IMR-90 (cell line): Measurements from ENCODE around the gene TEPSIN.

Source experiments
- BHLHE40 ChIP-seq: fragments of 150-350 bp; IDR thresholded peaks from 2 replicates; pipeline ENCODE4 v1.6.1; 2016; ENCODE audit warnings: mild to moderate bottlenecking, low read depth, low read length
- CEBPB ChIP-seq: IDR thresholded peaks from 2 replicates; pipeline ENCODE4 v1.6.1; 2012; ENCODE audit warnings: low read depth, low read length, improper control_type of control experiment
- CHD1 ChIP-seq: IDR thresholded peaks from 2 replicates; pipeline ENCODE4 v1.6.1; 2012; ENCODE audit warnings: low read depth, low read length, improper control_type of control experiment
- FOS ChIP-seq: fragments of 150-350 bp; IDR thresholded peaks from 2 replicates; pipeline ENCODE4 v1.6.1; 2016; ENCODE audit warnings: low read depth, low read length
- MAFK ChIP-seq: IDR thresholded peaks from 2 replicates; pipeline ENCODE4 v1.6.1; 2012; ENCODE audit warnings: low read depth, low read length, improper control_type of control experiment
- MXI1 ChIP-seq: IDR thresholded peaks from 2 replicates; pipeline ENCODE4 v1.6.1; 2012; ENCODE audit warnings: low read depth, mild to moderate bottlenecking, low read length, moderate library complexity, borderline replicate concordance
- NFE2L2 ChIP-seq: fragments of 150-350 bp; IDR thresholded peaks from 2 replicates; pipeline ENCODE4 v1.6.1; 2016; ENCODE audit warnings: low read depth, mild to moderate bottlenecking, low read length
- POLR2A ChIP-seq: IDR thresholded peaks from 2 replicates; pipeline ENCODE4 v1.6.1; 2012; ENCODE audit warnings: mild to moderate bottlenecking, low read depth, low read length
- RAD21 ChIP-seq: IDR thresholded peaks from 2 replicates; pipeline ENCODE4 v1.6.1; 2012; ENCODE audit warnings: low read length, improper control_type of control experiment
- RFX5 ChIP-seq: IDR thresholded peaks from 2 replicates; pipeline ENCODE4 v1.8.0; 2012; ENCODE audit warnings: low read depth, mild to moderate bottlenecking, low read length, moderate library complexity
- SMC3 ChIP-seq: fragments of 150-350 bp; IDR thresholded peaks from 2 replicates; pipeline ENCODE4 v1.6.1; 2016; ENCODE audit warnings: low read depth, mild to moderate bottlenecking, antibody characterized with exemption, low read length, moderate library complexity
- TF ChIP-seq, protein P1 (sequence below): conservative IDR thresholded peaks from 2 replicates; pipeline ENCODE4 v1.5.1; 2012; ENCODE audit warnings: mild to moderate bottlenecking, low read depth, low read length, improper control_type of control experiment
- TF ChIP-seq, protein P2 (sequence below): fragments of 150-350 bp; IDR thresholded peaks from 2 replicates; pipeline ENCODE4 v1.6.1; 2017; ENCODE audit warnings: mild to moderate bottlenecking, antibody characterized with exemption, low read length, low read depth
- TF ChIP-seq, protein P3 (sequence below): fragments of 150-350 bp; IDR thresholded peaks from 2 replicates; pipeline ENCODE4 v1.6.1; 2016; ENCODE audit warnings: low read depth, mild to moderate bottlenecking, low read length, moderate library complexity, borderline replicate concordance

GRCh38 chr17:81208651-81209050 is 30.2 kb downstream of the TEPSIN start:
- TF ChIP-seq FOS (no peak), POLR2A (no peak), RAD21 (no peak), BHLHE40 (no peak), MAFK (no peak), NFE2L2 (no peak), CEBPB (no peak), MXI1 (no peak), CHD1 (no peak), RFX5 (no peak), SMC3 (no peak)
- TF ChIP-seq, protein P1, sequence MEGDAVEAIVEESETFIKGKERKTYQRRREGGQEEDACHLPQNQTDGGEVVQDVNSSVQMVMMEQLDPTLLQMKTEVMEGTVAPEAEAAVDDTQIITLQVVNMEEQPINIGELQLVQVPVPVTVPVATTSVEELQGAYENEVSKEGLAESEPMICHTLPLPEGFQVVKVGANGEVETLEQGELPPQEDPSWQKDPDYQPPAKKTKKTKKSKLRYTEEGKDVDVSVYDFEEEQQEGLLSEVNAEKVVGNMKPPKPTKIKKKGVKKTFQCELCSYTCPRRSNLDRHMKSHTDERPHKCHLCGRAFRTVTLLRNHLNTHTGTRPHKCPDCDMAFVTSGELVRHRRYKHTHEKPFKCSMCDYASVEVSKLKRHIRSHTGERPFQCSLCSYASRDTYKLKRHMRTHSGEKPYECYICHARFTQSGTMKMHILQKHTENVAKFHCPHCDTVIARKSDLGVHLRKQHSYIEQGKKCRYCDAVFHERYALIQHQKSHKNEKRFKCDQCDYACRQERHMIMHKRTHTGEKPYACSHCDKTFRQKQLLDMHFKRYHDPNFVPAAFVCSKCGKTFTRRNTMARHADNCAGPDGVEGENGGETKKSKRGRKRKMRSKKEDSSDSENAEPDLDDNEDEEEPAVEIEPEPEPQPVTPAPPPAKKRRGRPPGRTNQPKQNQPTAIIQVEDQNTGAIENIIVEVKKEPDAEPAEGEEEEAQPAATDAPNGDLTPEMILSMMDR, result no peak
- TF ChIP-seq, protein P2, sequence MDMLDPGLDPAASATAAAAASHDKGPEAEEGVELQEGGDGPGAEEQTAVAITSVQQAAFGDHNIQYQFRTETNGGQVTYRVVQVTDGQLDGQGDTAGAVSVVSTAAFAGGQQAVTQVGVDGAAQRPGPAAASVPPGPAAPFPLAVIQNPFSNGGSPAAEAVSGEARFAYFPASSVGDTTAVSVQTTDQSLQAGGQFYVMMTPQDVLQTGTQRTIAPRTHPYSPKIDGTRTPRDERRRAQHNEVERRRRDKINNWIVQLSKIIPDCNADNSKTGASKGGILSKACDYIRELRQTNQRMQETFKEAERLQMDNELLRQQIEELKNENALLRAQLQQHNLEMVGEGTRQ, result no peak
- TF ChIP-seq, protein P3, sequence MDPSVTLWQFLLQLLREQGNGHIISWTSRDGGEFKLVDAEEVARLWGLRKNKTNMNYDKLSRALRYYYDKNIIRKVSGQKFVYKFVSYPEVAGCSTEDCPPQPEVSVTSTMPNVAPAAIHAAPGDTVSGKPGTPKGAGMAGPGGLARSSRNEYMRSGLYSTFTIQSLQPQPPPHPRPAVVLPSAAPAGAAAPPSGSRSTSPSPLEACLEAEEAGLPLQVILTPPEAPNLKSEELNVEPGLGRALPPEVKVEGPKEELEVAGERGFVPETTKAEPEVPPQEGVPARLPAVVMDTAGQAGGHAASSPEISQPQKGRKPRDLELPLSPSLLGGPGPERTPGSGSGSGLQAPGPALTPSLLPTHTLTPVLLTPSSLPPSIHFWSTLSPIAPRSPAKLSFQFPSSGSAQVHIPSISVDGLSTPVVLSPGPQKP, result no peak
